Neutrophil (primary cell): ENCODE measurements around the gene MRPL24.

ENCODE experiments used
- H3K27ac ChIP-seq: fragments of 200-600 bp; sonication (generic); 2 replicates; pipeline ENCODE4 v1.5.1; 2016; ENCODE audit warnings: mild to moderate bottlenecking, moderate library complexity
- H3K27me3 ChIP-seq: fragments of 200-600 bp; sonication (generic); 2 replicates; pipeline ENCODE4 v1.6.0; 2016; ENCODE audit warnings: mild to moderate bottlenecking
- H3K36me3 ChIP-seq: fragments of 200-600 bp; sonication (generic); 2 replicates; pipeline ENCODE4 v1.5.1; 2017
- H3K4me1 ChIP-seq, 2 experiments: fragments of 200-600 bp in 1 of 2; sonication (generic) in 1 of 2; 1 replicate in 1 of 2; 2 replicates in 1 of 2; pipeline versions ENCODE4 v1.5.1 to v1.6.1; 2013 to 2016; ENCODE audit warnings: low read depth in 1 of 2, low read length in 1 of 2, mild to moderate bottlenecking in 1 of 2, moderate library complexity in 1 of 2; ENCODE audit not compliant: control insufficient read depth in 1 of 2, insufficient read depth in 1 of 2
- H3K4me3 ChIP-seq, 2 experiments: fragments of 200-600 bp in 1 of 2; sonication (generic) in 1 of 2; 1 replicate in 1 of 2; 2 replicates in 1 of 2; pipeline ENCODE4 v1.5.1; 2013 to 2016; ENCODE audit warnings: low read depth in 1 of 2, low read length in 1 of 2, mild to moderate bottlenecking in 1 of 2, moderate library complexity in 1 of 2
- H3K9me3 ChIP-seq: fragments of 200-600 bp; sonication (generic); 2 replicates; pipeline ENCODE4 v1.5.1; 2016
- TF ChIP-seq, protein P1 (sequence below): fragments of 200-600 bp; sonication (generic); IDR thresholded peaks from 2 replicates; pipeline ENCODE4 v1.5.1; 2016; ENCODE audit warnings: antibody characterized with exemption

MRPL24 gene

DNA sequence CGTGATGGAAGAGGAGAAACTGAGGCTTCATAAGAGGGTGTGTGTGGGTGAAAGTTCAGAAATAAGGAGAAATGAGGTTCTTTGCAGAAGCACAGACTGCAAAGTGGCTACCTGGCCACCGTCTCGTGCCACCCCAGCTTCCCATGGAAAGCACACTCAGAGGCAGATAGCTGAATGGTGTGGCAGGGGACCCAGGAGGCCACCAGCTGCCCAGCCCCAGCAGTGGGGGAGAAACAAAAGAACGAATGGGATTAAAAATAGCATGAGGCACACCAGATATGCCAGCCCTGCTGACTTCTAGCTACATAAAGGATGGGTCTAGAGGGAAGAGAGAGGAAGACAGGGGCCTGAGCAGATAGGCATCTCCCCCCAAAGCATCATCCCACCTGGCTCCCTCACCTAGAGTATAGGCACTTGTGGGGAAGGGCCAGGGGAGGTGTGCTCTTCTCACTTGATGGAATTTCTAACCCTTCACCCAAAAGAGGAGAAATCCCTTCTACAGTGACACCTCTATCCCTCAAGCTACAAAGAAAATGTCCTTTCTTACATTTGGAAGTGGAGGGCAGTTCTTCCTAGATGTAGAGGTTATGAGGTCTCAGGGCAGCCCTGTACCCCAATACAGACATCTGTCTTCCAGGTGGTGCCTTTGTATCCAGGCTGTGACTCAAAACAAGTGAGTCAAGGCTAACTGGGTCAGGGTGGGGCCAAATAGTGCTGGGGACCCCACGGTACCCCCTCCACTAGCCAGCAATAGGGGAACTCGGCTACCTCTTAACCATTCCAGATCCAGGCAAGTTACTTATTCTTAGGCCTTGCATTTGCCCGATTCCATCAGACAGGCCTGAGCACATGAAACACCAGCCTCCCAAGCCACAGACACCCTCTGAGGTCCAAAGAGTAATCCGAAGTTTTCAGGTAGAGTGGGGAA, 7.1 kb upstream of the MRPL24 start:
- H3K27ac ChIP-seq = peak overlapping the region; percentile 90
- no peaks in the 10 kb centered on the region for H3K27me3 ChIP-seq
- H3K4me1 ChIP-seq = peaks cover 82 to 83% of the 10 kb centered on the region in 2 experiments
- H3K4me3 ChIP-seq = peak overlapping the region; percentile 83 to 91
- peaks cover 15% of the 10 kb centered on the region for H3K36me3 ChIP-seq
- TF ChIP-seq, protein P1, sequence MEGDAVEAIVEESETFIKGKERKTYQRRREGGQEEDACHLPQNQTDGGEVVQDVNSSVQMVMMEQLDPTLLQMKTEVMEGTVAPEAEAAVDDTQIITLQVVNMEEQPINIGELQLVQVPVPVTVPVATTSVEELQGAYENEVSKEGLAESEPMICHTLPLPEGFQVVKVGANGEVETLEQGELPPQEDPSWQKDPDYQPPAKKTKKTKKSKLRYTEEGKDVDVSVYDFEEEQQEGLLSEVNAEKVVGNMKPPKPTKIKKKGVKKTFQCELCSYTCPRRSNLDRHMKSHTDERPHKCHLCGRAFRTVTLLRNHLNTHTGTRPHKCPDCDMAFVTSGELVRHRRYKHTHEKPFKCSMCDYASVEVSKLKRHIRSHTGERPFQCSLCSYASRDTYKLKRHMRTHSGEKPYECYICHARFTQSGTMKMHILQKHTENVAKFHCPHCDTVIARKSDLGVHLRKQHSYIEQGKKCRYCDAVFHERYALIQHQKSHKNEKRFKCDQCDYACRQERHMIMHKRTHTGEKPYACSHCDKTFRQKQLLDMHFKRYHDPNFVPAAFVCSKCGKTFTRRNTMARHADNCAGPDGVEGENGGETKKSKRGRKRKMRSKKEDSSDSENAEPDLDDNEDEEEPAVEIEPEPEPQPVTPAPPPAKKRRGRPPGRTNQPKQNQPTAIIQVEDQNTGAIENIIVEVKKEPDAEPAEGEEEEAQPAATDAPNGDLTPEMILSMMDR = no peak
- no peaks in the 10 kb centered on the region for H3K9me3 ChIP-seq

DNA sequence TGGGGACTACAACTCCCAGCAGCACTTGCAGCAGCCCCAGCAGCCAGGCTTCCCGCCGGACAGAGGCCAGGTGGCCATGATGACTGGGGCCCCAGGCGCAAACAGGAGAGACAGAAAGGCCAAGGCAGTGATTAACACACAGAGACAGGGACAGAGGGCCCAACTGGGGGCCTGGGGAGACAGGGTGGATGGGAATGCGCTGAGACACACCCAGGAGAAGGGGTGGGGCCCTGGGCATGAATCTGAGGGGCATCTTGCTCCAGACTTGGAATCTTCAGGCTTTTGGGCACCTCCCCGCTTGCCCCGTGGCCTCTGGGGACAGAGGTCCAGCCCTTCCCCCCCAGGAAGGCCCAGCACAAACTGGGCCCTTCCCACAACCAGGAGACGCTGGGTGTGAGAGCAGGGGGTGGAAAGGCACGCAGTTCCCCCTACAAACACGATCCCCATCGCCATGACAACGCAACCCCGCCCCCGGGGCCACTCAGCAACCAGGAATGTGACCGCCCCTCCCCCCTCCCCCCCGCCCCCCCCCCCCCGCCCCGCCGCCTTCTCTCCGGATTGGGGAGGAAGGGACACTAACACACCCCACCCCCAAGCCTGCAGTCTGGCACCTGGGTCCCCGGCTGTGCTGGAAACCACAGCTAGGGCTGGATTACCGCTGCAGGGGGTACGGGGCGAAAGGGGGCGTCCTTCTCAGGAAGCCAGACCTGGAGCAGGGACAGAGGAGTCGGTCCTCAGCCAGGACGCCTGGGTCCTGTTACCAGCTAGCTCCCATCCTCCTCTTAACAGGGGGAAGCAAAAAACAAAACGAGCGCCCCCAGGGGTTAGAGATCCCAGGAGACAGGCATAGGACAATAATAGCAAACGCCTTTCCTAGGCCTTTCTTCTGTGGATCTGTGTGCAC, 6.1 kb upstream of the MRPL24 start:
- no peaks in the 10 kb centered on the region for H3K27me3 ChIP-seq
- TF ChIP-seq, protein P1 = no peak
- peak overlapping the region; percentile 44 to 91 for H3K4me3 ChIP-seq
- no peaks in the 10 kb centered on the region for H3K9me3 ChIP-seq
- peaks cover 72 to 74% of the 10 kb centered on the region in 2 experiments for H3K4me1 ChIP-seq
- H3K27ac ChIP-seq = peak overlapping the region; percentile 90
- H3K36me3 ChIP-seq = peaks cover 20% of the 10 kb centered on the region

DNA sequence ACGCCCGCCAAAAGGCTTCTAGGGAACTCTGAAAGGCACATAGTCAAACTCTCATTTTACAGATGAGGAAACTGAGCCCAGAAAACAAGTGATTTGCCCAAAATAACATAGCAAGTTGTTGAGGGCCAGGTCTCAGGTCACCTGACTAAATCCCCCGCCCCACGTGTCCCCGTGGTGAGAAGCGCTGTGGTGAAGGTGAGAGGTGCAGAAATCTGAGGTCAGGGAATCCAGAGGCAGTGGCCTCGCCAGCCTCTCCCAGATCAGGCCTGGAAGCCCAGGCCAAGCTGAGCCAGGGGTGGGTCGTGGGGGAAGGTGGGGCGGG, 5.5 kb upstream of the MRPL24 start:
- TF ChIP-seq, protein P1 = no peak
- peak overlapping the region; percentile 44 to 55 for H3K4me3 ChIP-seq
- peak overlapping the region; percentile 90 for H3K27ac ChIP-seq
- H3K4me1 ChIP-seq = peaks cover 76 to 77% of the 10 kb centered on the region in 2 experiments
- no peaks in the 10 kb centered on the region for H3K9me3 ChIP-seq
- H3K36me3 ChIP-seq = peaks cover 20% of the 10 kb centered on the region
- H3K27me3 ChIP-seq = no peaks in the 10 kb centered on the region

DNA sequence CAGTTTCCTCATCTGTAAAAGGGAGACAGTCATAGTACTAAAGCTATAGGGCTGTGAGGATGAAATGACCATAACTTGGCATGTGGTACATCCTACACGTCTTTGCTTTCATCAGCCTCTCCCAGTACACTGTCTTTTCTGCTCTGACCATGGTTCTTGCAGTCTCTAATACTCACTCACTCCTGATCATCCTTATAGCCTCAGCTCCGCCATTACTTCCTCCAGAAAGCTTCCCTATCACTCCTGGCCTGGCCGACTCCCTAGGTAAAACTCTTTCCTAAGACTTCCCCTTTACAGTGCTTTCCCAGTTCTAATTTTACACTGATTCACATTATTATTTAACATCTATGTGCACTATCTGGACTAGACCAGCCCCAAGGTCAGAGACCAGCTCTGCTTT, 5.0 kb upstream of the MRPL24 start:
- TF ChIP-seq, protein P1 = no peak
- peak overlapping the region; percentile 90 for H3K27ac ChIP-seq
- H3K9me3 ChIP-seq = no peaks in the 10 kb centered on the region
- H3K4me1 ChIP-seq = peaks cover 76 to 78% of the 10 kb centered on the region in 2 experiments
- H3K27me3 ChIP-seq = no peaks in the 10 kb centered on the region
- peaks cover 20% of the 10 kb centered on the region for H3K36me3 ChIP-seq
- H3K4me3 ChIP-seq = peak overlapping the region in 1 of 2 experiments; percentile 55

DNA sequence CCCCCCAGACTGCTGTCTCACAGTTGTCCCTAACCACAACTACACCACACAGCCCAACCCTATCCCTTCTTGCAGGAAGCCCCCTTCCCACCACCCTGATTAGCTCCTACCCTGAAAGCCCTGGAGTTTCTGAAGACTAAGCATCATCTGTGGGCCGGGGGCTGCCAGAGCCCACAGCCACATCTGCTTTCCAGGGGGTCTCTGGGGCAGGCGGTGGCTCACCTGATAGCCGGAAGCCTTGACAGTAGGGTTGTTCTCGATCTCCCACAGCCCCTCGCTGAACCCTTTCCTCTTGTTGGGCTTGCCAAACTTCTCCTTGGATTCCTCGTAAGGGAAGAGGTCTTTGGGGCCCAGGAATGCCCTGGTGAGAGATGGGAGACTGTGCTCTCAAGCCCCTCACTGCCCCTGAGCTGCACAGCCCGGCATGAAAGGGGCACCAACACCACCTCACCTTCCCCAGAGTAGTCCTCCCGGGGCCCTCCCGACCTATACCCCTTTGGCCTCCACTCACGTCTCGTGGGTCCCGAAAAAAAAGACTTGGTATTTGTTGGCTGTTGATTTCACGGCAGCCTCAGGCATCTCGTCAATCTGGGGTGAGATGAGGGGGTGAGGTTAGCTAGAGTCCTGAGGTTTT, 4.0 kb upstream of the MRPL24 start:
- Histone ChIP-seq H3K27ac (peak overlapping the region; percentile 90), H3K4me3 (no peak overlapping the region), H3K4me1 (peaks cover 73 to 78% of the 10 kb centered on the region in 2 experiments), H3K9me3 (no peaks in the 10 kb centered on the region), H3K36me3 (peaks cover 20% of the 10 kb centered on the region), H3K27me3 (no peaks in the 10 kb centered on the region)
- TF ChIP-seq, protein P1 = no peak
